Right atrium auricular region (tissue), 2 donors: ENCODE results near the gene GJA1. TPM values are rescaled to one million over a fixed set of nuclear protein-coding genes. Genes with fewer than 3 reads are reported as not detected.
"Not testable (repeated sequence)": the region's sequence is repeated elsewhere in the genome, so short reads cannot be mapped to it uniquely, and the experiment has no call there.

ENCODE experiments used
- DNase-seq: peaks from one replicate; pipeline ENCODE4 v3.0.0-alpha.2; 2019; ENCODE audit warnings: low spot score
- H3K27ac ChIP-seq, 2 donors: fragments of 200-600 bp; sonication (generic); 1 replicate in 1 of 2; 2 replicates in 1 of 2; pipeline ENCODE4 v1.5.1; 2016 to 2019
- H3K27me3 ChIP-seq, 2 donors: fragments of 200-600 bp; sonication (generic); one replicate each; pipeline versions ENCODE4 v1.5.1 to v1.6.0; 2017 to 2019
- H3K36me3 ChIP-seq: fragments of 200-600 bp; sonication (generic); one replicate; pipeline ENCODE4 v1.5.1; 2016
- H3K4me1 ChIP-seq, 2 donors: fragments of 200-600 bp; sonication (generic); one replicate each; pipeline versions ENCODE4 v1.5.1 to v1.6.0; 2017 to 2019
- H3K4me3 ChIP-seq, 2 donors: fragments of 200-600 bp; sonication (generic); 1 replicate in 1 of 2; 2 replicates in 1 of 2; pipeline ENCODE4 v1.5.1; 2017 to 2019; ENCODE audit warnings: mild to moderate bottlenecking in 1 of 2, moderate library complexity in 1 of 2
- H3K9me3 ChIP-seq, 2 donors: fragments of 200-600 bp; sonication (generic); one replicate each; pipeline ENCODE4 v1.5.1; 2019
- CTCF ChIP-seq, 2 donors: fragments of 200-600 bp; sonication (generic); IDR thresholded peaks; one replicate each; pipeline ENCODE4 v1.5.1; 2019; ENCODE audit warnings: antibody characterized with exemption in 2 of 2
- total RNA-seq, 2 donors: library from RNA; depleted of rRNA; stranded (reverse); fragments of >200 nt; gene quantifications; one replicate each; pipeline ENCODE4 v1.1.0, GENCODE V29; 2016

GJA1 gene
- total RNA-seq, 2 donors from 2014 or later = 122 to 235 TPM

GRCh38 chr6:121438869-121439268, 3.4 kb downstream of the GJA1 start:
- no peaks in the 10 kb centered on the region for H3K36me3 ChIP-seq
- peak overlapping the region; percentile 90 to 95 for H3K27ac ChIP-seq
- peaks cover 0 to 40% of the 10 kb centered on the region in 2 donors for H3K4me1 ChIP-seq
- no peaks in the 10 kb centered on the region for H3K27me3 ChIP-seq
- no peaks in the 10 kb centered on the region for H3K9me3 ChIP-seq
- DNase-seq = no peak
- peak overlapping the region; percentile 68 to 83 for H3K4me3 ChIP-seq
- TF ChIP-seq CTCF (IDR thresholded peaks at IDR 0.05) = no peak

- Histone ChIP-seq H3K9me3 (no peaks in the 10 kb centered on the region), H3K27ac (peak overlapping the region; percentile 90 to 95), H3K4me1 (peaks cover 0 to 42% of the 10 kb centered on the region in 2 donors), H3K36me3 (no peaks in the 10 kb centered on the region), H3K4me3 (peak overlapping the region; percentile 68 to 83), H3K27me3 (no peaks in the 10 kb centered on the region)
- TF ChIP-seq CTCF (IDR thresholded peaks at IDR 0.05) = no peak
- no peak for DNase-seq
These were observed 4.0 kb downstream of the GJA1 start for GRCh38 chr6:121439475-121439874.

- H3K27ac ChIP-seq = peak overlapping the region; percentile 90 to 95
- no peak for DNase-seq
- TF ChIP-seq CTCF (IDR thresholded peaks at IDR 0.05) = no peak
- no peaks in the 10 kb centered on the region for H3K27me3 ChIP-seq
- H3K36me3 ChIP-seq = no peaks in the 10 kb centered on the region
- peak overlapping the region; percentile 68 to 83 for H3K4me3 ChIP-seq
- H3K4me1 ChIP-seq = peaks cover 0 to 41% of the 10 kb centered on the region in 2 donors
- H3K9me3 ChIP-seq = no peaks in the 10 kb centered on the region
These were observed 4.5 kb downstream of the GJA1 start for GRCh38 chr6:121439926-121440325.

- peak overlapping the region; percentile 90 to 95 for H3K27ac ChIP-seq
- no peaks in the 10 kb centered on the region for H3K9me3 ChIP-seq
- DNase-seq = no peak
- H3K27me3 ChIP-seq = no peaks in the 10 kb centered on the region
- H3K4me3 ChIP-seq = peak overlapping the region; percentile 21 to 32
- TF ChIP-seq CTCF (IDR thresholded peaks at IDR 0.05) = no peak
- peaks cover 0 to 48% of the 10 kb centered on the region in 2 donors for H3K4me1 ChIP-seq
- H3K36me3 ChIP-seq = peaks cover 15% of the 10 kb centered on the region
These were observed 6.0 kb downstream of the GJA1 start for GRCh38 chr6:121441477-121441876.

GRCh38 chr6:121442576-121442975, 7.1 kb downstream of the GJA1 start:
- TF ChIP-seq CTCF (IDR thresholded peaks at IDR 0.05) = no peak
- H3K4me3 ChIP-seq = peak overlapping the region; percentile 21 to 32
- H3K27ac ChIP-seq = peak overlapping the region; percentile 90 to 95
- DNase-seq = no peak
- H3K27me3 ChIP-seq = no peaks in the 10 kb centered on the region
- H3K4me1 ChIP-seq = peaks cover 0 to 57% of the 10 kb centered on the region in 2 donors
- H3K36me3 ChIP-seq = peaks cover 26% of the 10 kb centered on the region
- H3K9me3 ChIP-seq = no peaks in the 10 kb centered on the region

- Histone ChIP-seq H3K27me3 (no peaks in the 10 kb centered on the region), H3K9me3 (no peaks in the 10 kb centered on the region), H3K4me3 (no peak overlapping the region), H3K36me3 (peaks cover 39% of the 10 kb centered on the region), H3K27ac (peak overlapping the region in 1 of 2 donors; percentile 95), H3K4me1 (peaks cover 0 to 58% of the 10 kb centered on the region in 2 donors)
- TF ChIP-seq CTCF (IDR thresholded peaks at IDR 0.05) = no peak
- DNase-seq = no peak
These were observed 8.6 kb downstream of the GJA1 start for GRCh38 chr6:121443971-121444541.

- not testable (repeated sequence) for H3K27ac ChIP-seq, H3K4me3 ChIP-seq, DNase-seq, H3K27me3 ChIP-seq, H3K9me3 ChIP-seq
- Histone ChIP-seq H3K4me1 (peaks cover 0 to 50% of the 10 kb centered on the region in 2 donors), H3K36me3 (peaks cover 52% of the 10 kb centered on the region)
These were observed 11.3 kb downstream of the GJA1 start for GRCh38 chr6:121446705-121447104.

- H3K4me1 ChIP-seq = peaks cover 0 to 39% of the 10 kb centered on the region in 2 donors
- H3K36me3 ChIP-seq = peaks cover 52% of the 10 kb centered on the region
These were observed 12.3 kb downstream of the GJA1 start for GRCh38 chr6:121447746-121448145.

More at GRCh38 chr6:121447746-121448145, 12.3 kb downstream of the GJA1 start:
- H3K27ac ChIP-seq = peak overlapping the region in 1 of 2 donors; percentile 3
- H3K27me3 ChIP-seq, H3K4me3 ChIP-seq, H3K9me3 ChIP-seq, DNase-seq: not testable (repeated sequence)
